SK-N-SH treated with all-trans-retinoic acid at 6 μM for 48 hours (cell line): ENCODE measurements around the gene ST6GAL1.

Experiments used
- ATAC-seq: fragments of 200-7000 bp; cut with Tn5 transposase; 3 replicates; pipeline ENCODE4 v1.9.1; 2020; ENCODE audit warnings: mild to moderate bottlenecking, moderate library complexity
- ARNTL ChIP-seq: fragments of 450-650 bp; formaldehyde crosslinking; IDR thresholded peaks from 2 replicates; pipeline ENCODE4 v1.5.0; 2020; ENCODE audit warnings: low read depth, mild to moderate bottlenecking, moderate library complexity, borderline replicate concordance
- BACH2 ChIP-seq: fragments of 250-450 bp; sonication (Bioruptor Pico); IDR thresholded peaks from 2 replicates; pipeline ENCODE4 v1.9.0; 2021; ENCODE audit warnings: mild to moderate bottlenecking, borderline replicate concordance
- CREB5 ChIP-seq: fragments of 250-450 bp; sonication (Bioruptor Pico); IDR thresholded peaks from 2 replicates; pipeline ENCODE4 v1.5.1; 2020; ENCODE audit warnings: low read depth, mild to moderate bottlenecking, moderate library complexity
- CSRNP3 ChIP-seq: fragments of 250-450 bp; sonication (Bioruptor Pico); IDR thresholded peaks from 2 replicates; pipeline ENCODE4 v1.5.1; 2021; ENCODE audit warnings: mild to moderate bottlenecking, moderate library complexity
- ESRRG ChIP-seq: fragments of 250-450 bp; sonication (Bioruptor Pico); IDR thresholded peaks from 2 replicates; pipeline ENCODE4 v1.6.1; 2021; ENCODE audit warnings: mild to moderate bottlenecking
- GLIS3 ChIP-seq: fragments of 250-450 bp; sonication (Bioruptor Pico); IDR thresholded peaks from 2 replicates; pipeline ENCODE4 v1.5.0; 2020; ENCODE audit warnings: mild to moderate bottlenecking, moderate library complexity
- ISL1 ChIP-seq: fragments of 250-450 bp; sonication (Bioruptor Pico); IDR thresholded peaks from 2 replicates; pipeline ENCODE4 v2.1.2; 2022; ENCODE audit warnings: mild to moderate bottlenecking, moderate library complexity
- OSR1 ChIP-seq: fragments of 250-450 bp; sonication (Bioruptor Pico); IDR thresholded peaks from 2 replicates; pipeline ENCODE4 v1.8.0; 2022; ENCODE audit warnings: moderate library complexity, mild to moderate bottlenecking, inconsistent platforms
- PATZ1 ChIP-seq: fragments of 250-450 bp; sonication (Bioruptor Pico); IDR thresholded peaks from 2 replicates; pipeline ENCODE4 v1.8.0; 2020; ENCODE audit warnings: mild to moderate bottlenecking, moderate library complexity, borderline replicate concordance
- POU6F1 ChIP-seq: fragments of 250-450 bp; sonication (Bioruptor Pico); IDR thresholded peaks from 2 replicates; pipeline ENCODE4 v1.8.0; 2021; ENCODE audit warnings: low read depth, mild to moderate bottlenecking, moderate library complexity, borderline replicate concordance
- PPARA ChIP-seq: fragments of 250-450 bp; sonication (Bioruptor Pico); IDR thresholded peaks from 2 replicates; pipeline ENCODE4 v1.5.0; 2020; ENCODE audit warnings: mild to moderate bottlenecking, borderline replicate concordance
- RARB ChIP-seq: fragments of 250-450 bp; sonication (Bioruptor Pico); IDR thresholded peaks from 2 replicates; pipeline ENCODE4 v1.8.0; 2021; ENCODE audit warnings: mild to moderate bottlenecking, moderate library complexity
- SNAI2 ChIP-seq: fragments of 250-450 bp; sonication (Bioruptor Pico); IDR thresholded peaks from 2 replicates; pipeline ENCODE4 v1.5.0; 2020; ENCODE audit warnings: mild to moderate bottlenecking, moderate library complexity
- TCF4 ChIP-seq: fragments of 250-450 bp; sonication (Bioruptor Pico); IDR thresholded peaks from 2 replicates; pipeline ENCODE4 v1.8.0; 2021; ENCODE audit warnings: mild to moderate bottlenecking, moderate library complexity, borderline replicate concordance
- TOX ChIP-seq: fragments of 250-450 bp; sonication (Bioruptor Pico); IDR thresholded peaks from 2 replicates; pipeline ENCODE4 v1.8.0; 2021; ENCODE audit warnings: mild to moderate bottlenecking, moderate library complexity, borderline replicate concordance
- TSHZ2 ChIP-seq: fragments of 250-450 bp; sonication (Bioruptor Pico); IDR thresholded peaks from 2 replicates; pipeline ENCODE4 v1.5.0; 2020; ENCODE audit warnings: mild to moderate bottlenecking, moderate library complexity
- ZFP3 ChIP-seq: fragments of 250-450 bp; sonication (Bioruptor Pico); IDR thresholded peaks from 2 replicates; pipeline ENCODE4 v1.5.0; 2020; ENCODE audit warnings: mild to moderate bottlenecking, moderate library complexity
- ZNF565 ChIP-seq: fragments of 450-650 bp; formaldehyde crosslinking; conservative IDR thresholded peaks from 2 replicates; pipeline ENCODE4 v1.5.0; 2020; ENCODE audit warnings: low read depth, mild to moderate bottlenecking, moderate library complexity
- ZNF70 ChIP-seq: fragments of 450-650 bp; formaldehyde crosslinking; IDR thresholded peaks from 2 replicates; pipeline ENCODE4 v1.5.0; 2020; ENCODE audit warnings: mild to moderate bottlenecking, moderate library complexity
- ZNF8 ChIP-seq: fragments of 450-650 bp; formaldehyde crosslinking; IDR thresholded peaks from 2 replicates; pipeline ENCODE4 v1.5.0; 2020; ENCODE audit warnings: mild to moderate bottlenecking, moderate library complexity

The ST6GAL1 gene

GRCh38 chr3:186923241-186923640 is 7.1 kb upstream of the ST6GAL1 start:
- TF ChIP-seq RARB (CRISPR knock-in tag) (no peak), PPARA (no peak), ZNF565 (CRISPR knock-in tag) (no peak), CREB5 (CRISPR knock-in tag) (no peak), TSHZ2 (no peak), ARNTL (CRISPR knock-in tag) (no peak), POU6F1 (CRISPR knock-in tag) (no peak), ZNF8 (CRISPR knock-in tag) (no peak), ESRRG (no peak), PATZ1 (CRISPR knock-in tag) (no peak), CSRNP3 (CRISPR knock-in tag) (no peak), SNAI2 (no peak), ZNF70 (no peak), GLIS3 (no peak)

GRCh38 chr3:186925826-186926225 is 4.5 kb upstream of the ST6GAL1 start:
- ATAC-seq = no peak
- no peak for TF ChIP-seq ZNF70
- no peak for TF ChIP-seq OSR1 (CRISPR knock-in tag)
- TF ChIP-seq TSHZ2 = no peak
- no peak for TF ChIP-seq CSRNP3 (CRISPR knock-in tag)
- TF ChIP-seq POU6F1 (CRISPR knock-in tag) = no peak
- no peak for TF ChIP-seq TCF4 (CRISPR knock-in tag)
- no peak for TF ChIP-seq BACH2 (CRISPR knock-in tag)
- TF ChIP-seq SNAI2 = no peak
- no peak for TF ChIP-seq ISL1 (CRISPR knock-in tag)
- TF ChIP-seq PATZ1 (CRISPR knock-in tag) = no peak
- TF ChIP-seq ZFP3 = no peak
- no peak for TF ChIP-seq TOX
- TF ChIP-seq GLIS3 = no peak
- TF ChIP-seq CREB5 (CRISPR knock-in tag) = no peak
- no peak for TF ChIP-seq PPARA

More at GRCh38 chr3:186923241-186923640, 7.1 kb upstream of the ST6GAL1 start:
- ATAC-seq = no peak
